ENCODE data around the gene GNG10.
"Not testable (repeated sequence)": the region's sequence is repeated elsewhere in the genome, so short reads cannot be mapped to it uniquely, and the experiment has no call there.

GNG10 gene

GRCh38 chr9:111661150-111661801, at the start of gene GNG10:
TSS of gene GNG10 (plus strand) at chr9:111661605. CDS start at chr9:111661635, 30 bp downstream.
- peak; percentile 54 for DNase-seq

DNA sequence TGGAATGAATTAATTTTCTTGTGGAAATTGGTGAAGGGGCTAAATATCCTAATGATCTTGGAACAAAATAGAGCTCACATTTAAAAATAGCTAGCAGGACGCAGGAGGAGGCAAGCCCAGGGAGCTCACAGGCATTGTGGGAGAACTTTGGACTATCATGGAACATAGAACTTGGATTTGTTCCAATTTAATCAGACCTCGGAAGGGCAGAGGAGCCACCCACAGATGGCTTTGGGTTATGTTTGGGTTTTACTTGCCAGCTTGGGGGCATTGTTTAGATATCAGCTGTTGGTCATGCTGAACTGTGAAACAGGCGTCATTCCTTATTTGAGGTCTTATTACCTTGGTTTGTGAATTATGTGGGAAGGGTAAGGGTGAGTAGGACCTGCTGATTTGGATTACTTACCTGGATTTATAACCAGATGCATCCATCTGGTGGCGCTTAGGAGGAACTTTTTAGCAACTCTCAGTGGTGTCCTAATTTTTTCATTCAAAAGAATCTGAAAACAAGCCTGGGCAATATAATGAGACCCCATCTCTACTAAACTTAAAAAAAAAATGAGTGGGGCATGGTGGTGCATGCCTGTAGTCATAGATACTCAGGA, 47.9 kb upstream of the GNG10 start:
- DNase-seq: no peak

DNA sequence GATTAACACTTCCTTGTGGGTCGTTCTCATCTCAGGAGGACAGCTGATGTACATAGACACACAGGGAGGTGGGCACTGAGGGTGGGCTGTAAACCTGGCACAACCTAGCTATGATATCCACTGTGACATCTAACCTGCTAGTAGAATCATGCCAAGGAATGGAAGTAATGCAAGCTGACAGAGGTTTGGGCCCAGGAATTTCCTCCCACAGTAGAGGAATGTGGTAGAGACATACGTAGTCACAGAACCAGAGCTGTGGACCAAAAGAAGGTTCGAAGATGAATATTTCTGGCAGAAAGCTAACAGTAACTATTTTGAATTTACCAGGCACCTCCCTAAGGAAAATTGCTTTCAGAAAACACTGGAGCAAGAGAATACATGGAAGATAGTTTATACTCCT, 45.5 kb upstream of the GNG10 start:
- DNase-seq: no peak

- DNase-seq: not testable (repeated sequence)
These were observed 44.1 kb upstream of the GNG10 start for GRCh38 chr9:111617349-111617748.

DNA sequence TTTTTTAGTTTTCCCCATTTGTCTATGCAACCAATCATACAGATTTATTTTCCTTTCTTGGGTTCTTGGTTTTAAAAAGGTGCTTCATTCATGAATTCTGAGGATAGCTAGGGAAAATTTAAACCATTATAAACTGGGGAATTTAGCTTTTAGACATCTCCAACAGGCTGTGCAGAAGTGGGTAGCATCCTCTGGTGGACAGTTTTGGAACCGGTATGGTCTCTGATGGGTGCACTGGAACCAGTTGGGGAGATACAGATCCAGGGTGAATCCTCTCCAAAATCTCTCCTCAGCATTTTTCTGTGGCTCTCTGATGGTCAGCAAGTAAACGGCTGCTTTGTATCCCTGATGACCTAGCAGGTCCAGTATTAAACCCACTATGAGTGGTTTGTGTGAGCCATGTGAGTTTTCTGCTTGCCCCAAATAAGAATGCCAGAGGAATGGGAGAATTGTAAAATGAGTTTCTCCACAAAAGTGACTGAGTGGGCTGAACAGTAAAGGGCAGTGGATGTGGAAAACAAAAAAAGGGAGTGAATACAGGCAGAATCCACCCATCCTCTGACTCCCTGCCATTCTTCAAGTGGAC, 39.4 kb upstream of the GNG10 start:
- DNase-seq: no peak

DNA sequence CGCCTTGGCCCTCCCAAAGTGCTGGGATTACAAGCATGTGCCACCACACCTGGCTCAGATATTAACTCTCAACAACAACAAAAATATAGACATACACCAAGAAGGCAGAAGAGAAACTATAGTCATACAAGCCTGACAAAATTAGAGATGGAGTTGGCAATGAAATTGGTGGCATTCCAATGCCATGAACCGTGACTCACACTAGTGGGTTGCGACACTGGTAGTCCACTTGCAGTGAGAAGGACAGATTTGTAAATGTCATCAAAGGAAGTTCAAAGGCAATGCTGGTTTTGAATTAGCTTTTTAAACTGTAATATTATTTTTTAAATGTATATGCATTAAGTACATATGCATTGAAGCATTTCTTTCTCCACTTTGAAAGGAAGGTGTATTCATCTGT, 38.8 kb upstream of the GNG10 start:
- DNase-seq: no peak

DNA sequence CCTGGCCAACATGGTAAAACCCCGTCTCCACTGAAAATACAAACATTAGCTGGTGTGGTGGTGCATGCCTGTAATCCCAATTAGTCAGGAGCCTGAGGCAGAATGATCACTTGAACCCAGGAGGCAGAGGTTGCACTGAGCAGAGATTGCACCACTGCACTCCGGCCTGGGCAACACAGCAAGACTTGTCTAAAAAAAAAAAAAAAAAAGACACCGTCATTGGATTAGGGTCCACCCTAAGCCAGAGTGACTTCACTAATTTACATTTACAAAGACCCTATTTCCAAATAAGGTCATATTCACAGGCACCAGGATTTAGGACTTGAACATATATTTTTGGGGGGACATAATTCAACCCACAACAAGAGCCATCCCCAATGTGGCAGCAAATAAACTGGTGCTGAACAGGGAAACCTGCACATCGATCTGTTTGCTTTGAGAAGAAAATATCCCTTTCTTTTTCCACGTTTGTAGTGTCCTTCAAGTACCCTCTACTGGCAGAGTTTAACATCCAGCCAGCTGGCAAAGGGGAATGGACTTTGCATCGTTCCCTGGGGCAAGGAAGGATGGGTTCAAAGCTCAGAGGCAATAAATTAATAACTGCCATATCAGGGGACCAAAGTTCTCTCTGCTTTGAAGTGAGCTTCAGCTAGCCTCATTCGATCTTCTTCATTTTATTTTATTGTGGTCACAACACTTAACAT, 34.0 kb upstream of the GNG10 start:
- DNase-seq: no peak

GRCh38 chr9:111628411-111628810, 33.0 kb upstream of the GNG10 start:
- no peak for DNase-seq

DNA sequence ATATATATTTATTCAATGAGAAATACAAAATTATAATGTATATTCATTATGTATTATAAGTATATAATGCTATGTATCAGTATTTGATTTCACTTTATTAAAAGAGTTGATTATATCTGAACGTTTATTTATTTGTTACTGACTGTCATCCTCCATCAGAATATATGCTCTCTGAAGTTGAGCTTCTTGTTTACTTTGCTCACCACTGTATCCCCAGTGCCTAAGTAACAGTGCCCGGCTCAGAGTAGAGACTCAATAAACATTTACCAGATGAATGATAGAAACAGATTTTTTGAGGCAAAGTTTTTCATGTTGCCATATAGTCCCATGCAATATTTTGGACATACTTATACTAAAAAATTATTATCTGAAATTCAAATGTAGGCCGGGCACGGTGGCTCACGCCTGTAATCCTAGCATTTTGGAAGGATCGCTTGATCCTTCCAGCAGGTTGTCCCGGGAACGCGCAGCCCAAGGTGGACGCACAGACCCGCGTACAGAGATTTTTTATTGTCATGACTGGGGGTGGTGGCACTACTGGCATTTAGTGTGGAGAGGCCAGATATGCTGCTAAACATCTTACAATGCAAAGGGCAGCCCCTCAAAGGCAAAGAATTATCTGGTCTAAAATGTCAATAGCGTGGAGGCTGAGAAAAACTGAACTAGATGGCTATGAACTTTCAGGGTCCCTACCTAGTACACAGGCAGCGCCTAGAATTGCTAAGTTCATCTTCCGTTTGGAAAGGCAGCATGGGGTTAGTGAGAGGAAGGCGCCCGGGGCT, 31.0 kb upstream of the GNG10 start:
- DNase-seq: peak; percentile 52

DNA sequence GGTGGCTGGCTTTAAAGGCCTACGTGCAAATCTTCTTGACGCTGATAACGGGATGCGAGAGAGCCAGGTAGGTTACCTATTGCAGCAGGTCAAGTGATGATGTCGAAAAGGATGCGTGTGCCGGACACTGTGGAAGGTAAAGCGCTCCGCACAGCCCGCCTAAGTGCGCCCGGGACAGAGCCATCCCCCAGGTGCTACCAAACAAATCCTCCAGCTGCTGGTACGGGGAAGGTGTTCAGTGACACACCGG, 30.5 kb upstream of the GNG10 start:
- DNase-seq: no peak

- DNase-seq: peak; percentile 97
These were observed 30.0 kb upstream of the GNG10 start, which contains the start of gene DNAJC25 for GRCh38 chr9:111631214-111631971. TSS of gene DNAJC25 (plus strand) at chr9:111631334. CDS start at chr9:111631408, 74 bp downstream.

GRCh38 chr9:111632060-111632459, 29.3 kb upstream of the GNG10 start:
- DNase-seq: no peak

DNA sequence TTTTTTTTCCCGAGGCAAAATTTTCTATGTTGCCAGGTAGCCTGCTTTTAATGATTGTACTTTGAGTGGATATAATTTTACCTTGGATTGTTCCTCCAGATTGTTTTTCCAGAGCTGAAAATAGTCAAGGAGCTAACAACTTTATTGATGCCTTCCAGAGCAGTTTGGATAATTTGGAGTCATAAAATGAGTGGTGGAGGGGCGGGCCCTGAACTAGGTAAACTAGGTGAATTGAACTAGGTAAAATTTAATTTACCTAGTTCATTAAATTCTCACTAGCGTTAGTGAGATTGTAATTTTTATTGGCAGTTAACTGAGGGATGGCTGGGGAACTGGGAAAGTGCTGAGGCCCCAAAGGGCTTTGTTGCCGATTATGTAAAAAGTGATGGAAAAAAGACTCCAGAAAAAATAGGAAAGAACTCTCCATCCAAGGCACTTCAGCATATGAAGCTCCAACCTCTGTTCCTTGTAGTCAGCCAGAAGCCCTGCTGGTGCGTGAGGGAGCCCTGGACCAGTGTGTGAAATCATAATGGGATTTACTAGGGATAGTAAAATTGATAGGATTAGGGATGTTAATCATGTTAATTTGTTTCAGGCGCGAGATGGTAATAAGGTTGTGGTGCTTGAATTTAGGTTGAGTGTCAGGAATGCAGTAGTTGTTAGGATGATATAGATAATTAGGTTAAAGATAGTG, 28.6 kb upstream of the GNG10 start:
- DNase-seq: no peak

DNA sequence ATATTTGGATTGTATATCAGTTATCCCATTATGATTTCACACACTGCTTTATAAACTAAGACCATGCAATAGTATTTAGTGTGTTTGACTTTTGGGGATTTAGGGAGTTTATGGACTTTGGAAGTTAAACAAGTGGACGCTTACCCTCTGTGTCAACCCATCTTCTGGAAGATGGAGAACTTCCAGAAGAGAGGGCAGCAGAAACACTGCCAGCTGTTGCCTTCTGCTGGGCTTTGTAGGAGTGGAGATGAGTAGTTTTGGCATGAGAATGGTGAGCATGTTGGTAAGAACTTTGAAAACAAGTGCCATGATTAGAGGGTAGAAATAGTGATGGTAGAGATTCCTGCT, 28.0 kb upstream of the GNG10 start:
- no peak for DNase-seq

- DNase-seq: no peak
These were observed 26.5 kb upstream of the GNG10 start for GRCh38 chr9:111634860-111635259.

- no peak for DNase-seq
These were observed 23.9 kb upstream of the GNG10 start for GRCh38 chr9:111637421-111637950.

- DNase-seq: no peak
These were observed 17.1 kb upstream of the GNG10 start for GRCh38 chr9:111644195-111644772.

- no peak for DNase-seq
These were observed 15.6 kb upstream of the GNG10 start for GRCh38 chr9:111645806-111646205.

- DNase-seq: no peak
These were observed 15.0 kb upstream of the GNG10 start for GRCh38 chr9:111646417-111646816.

DNA sequence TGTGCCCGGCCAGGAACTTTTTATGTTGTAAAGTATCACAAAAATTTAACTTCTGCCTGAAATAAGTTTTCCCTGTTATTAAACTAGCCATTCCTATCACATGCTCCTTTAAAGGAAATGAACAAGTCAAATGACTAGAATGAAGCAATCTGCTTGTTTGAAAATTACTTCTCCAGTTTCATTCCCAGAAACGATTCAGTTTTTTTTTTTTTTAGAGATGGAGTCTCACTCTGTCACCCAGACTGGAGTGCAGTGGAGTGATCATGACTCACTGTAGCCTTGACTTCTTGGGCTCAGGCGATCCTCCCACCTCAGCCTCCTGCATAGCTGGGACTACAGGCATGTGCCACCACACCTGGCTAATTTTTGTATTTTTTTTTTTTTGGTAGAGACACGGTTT, 13.3 kb upstream of the GNG10 start:
- DNase-seq: no peak

GRCh38 chr9:111649016-111649415, 12.4 kb upstream of the GNG10 start:
- DNase-seq: no peak
